GM23338 (cell line): Measurements from ENCODE around the gene TMPRSS13. TPM values are rescaled to one million over a fixed set of nuclear protein-coding genes. Genes with fewer than 3 reads are reported as not detected.

Experiments used
- ATAC-seq: fragments of 200-7000 bp; cut with Tn5 transposase; 3 replicates; pipeline ENCODE4 v1.9.1; 2020
- DNase-seq: peaks from one replicate; pipeline ENCODE4 v3.0.0-alpha.2; 2015; ENCODE audit warnings: low spot score
- H2AFZ ChIP-seq: fragments of 200-600 bp; sonication (generic); 2 replicates; pipeline ENCODE4 v1.8.0; 2016; ENCODE audit warnings: antibody characterized with exemption, mild to moderate bottlenecking, moderate library complexity
- H3F3A ChIP-seq: fragments of 200-600 bp; sonication (generic); replicated peaks from 2 replicates; pipeline ENCODE4 v1.8.0; 2017; ENCODE audit warnings: antibody characterized with exemption, mixed run types, low read depth
- H3K27ac ChIP-seq: fragments of 200-600 bp; sonication (generic); 2 replicates; pipeline ENCODE4 v1.6.1; 2016; ENCODE audit warnings: low read depth
- H3K27me3 ChIP-seq: fragments of 200-600 bp; sonication (generic); 2 replicates; pipeline ENCODE4 v1.8.0; 2016; ENCODE audit warnings: mild to moderate bottlenecking, mixed run types, moderate library complexity; ENCODE audit not compliant: insufficient read depth
- H3K36me3 ChIP-seq: fragments of 200-600 bp; sonication (generic); 2 replicates; pipeline ENCODE4 v1.8.0; 2016; ENCODE audit warnings: mild to moderate bottlenecking; ENCODE audit not compliant: insufficient read depth
- H3K4me1 ChIP-seq: fragments of 200-600 bp; sonication (generic); 2 replicates; pipeline ENCODE4 v1.8.0; 2016; ENCODE audit warnings: mild to moderate bottlenecking, moderate library complexity; ENCODE audit not compliant: insufficient read depth
- H3K4me2 ChIP-seq: fragments of 200-600 bp; sonication (generic); 2 replicates; pipeline ENCODE4 v1.7.1; 2017; ENCODE audit warnings: mixed run types
- H3K4me3 ChIP-seq: fragments of 200-600 bp; sonication (generic); 2 replicates; pipeline ENCODE4 v1.6.1; 2016; ENCODE audit warnings: mixed run types
- H3K79me2 ChIP-seq: fragments of 200-600 bp; sonication (generic); replicated peaks from 2 replicates; pipeline ENCODE4 v1.8.0; 2017; ENCODE audit warnings: mild to moderate bottlenecking; ENCODE audit not compliant: insufficient read depth
- H3K9me2 ChIP-seq: fragments of 200-600 bp; sonication (generic); 2 replicates; pipeline ENCODE4 v1.8.0; 2017; ENCODE audit not compliant: insufficient read depth
- H4K20me1 ChIP-seq: fragments of 200-600 bp; sonication (generic); replicated peaks from 2 replicates; pipeline ENCODE4 v1.8.0; 2017; ENCODE audit warnings: mild to moderate bottlenecking; ENCODE audit not compliant: insufficient read depth
- H3K27ac Mint-ChIP-seq: 2 replicates; pipeline ENCODE4 v1.8.0; 2020; ENCODE audit warnings: inconsistent platforms, mild to moderate bottlenecking, moderate library complexity, mixed read lengths
- H3K27me3 Mint-ChIP-seq: 3 replicates; pipeline ENCODE4 v1.8.0; 2022; ENCODE audit warnings: low read depth, mild to moderate bottlenecking, moderate library complexity, mixed read lengths, inconsistent platforms; ENCODE audit not compliant: insufficient read depth, poor library complexity
- H3K36me3 Mint-ChIP-seq: 3 replicates; pipeline ENCODE4 v1.8.0; 2021; ENCODE audit warnings: low read depth, mild to moderate bottlenecking, inconsistent platforms, moderate library complexity, mixed read lengths
- H3K4me1 Mint-ChIP-seq: 3 replicates; pipeline ENCODE4 v1.8.0; 2020; ENCODE audit warnings: mild to moderate bottlenecking, inconsistent platforms, mixed read lengths
- H3K4me3 Mint-ChIP-seq: 3 replicates; pipeline ENCODE4 v1.8.0; 2021; ENCODE audit warnings: moderate library complexity, mild to moderate bottlenecking, inconsistent platforms, mixed read lengths
- H3K9me3 Mint-ChIP-seq: 3 replicates; pipeline ENCODE4 v1.8.0; 2020; ENCODE audit warnings: moderate library complexity, mild to moderate bottlenecking, inconsistent platforms, mixed read lengths
- CREB1 ChIP-seq: fragments of 250-450 bp; sonication (Bioruptor Pico); IDR thresholded peaks from 2 replicates; pipeline ENCODE4 v1.5.0; 2020; ENCODE audit warnings: low read depth, mild to moderate bottlenecking, moderate library complexity
- CTCF ChIP-seq, 2 experiments: fragments of 200-600 bp in 1 of 2; sonication (generic) in 1 of 2; conservative IDR thresholded peaks; 2 replicates each; pipeline versions ENCODE4 v1.5.1 to v1.6.1; 2016 to 2017; ENCODE audit warnings: antibody characterized with exemption in 2 of 2, low read depth in 2 of 2, mild to moderate bottlenecking in 2 of 2, moderate library complexity in 1 of 2
- ETS1 ChIP-seq: IDR thresholded peaks from 2 replicates; pipeline ENCODE4 v1.6.1; 2016; ENCODE audit warnings: antibody characterized with exemption
- EZH2 ChIP-seq: fragments of 200-600 bp; sonication (generic); IDR thresholded peaks from one replicate; pipeline ENCODE4 v1.8.0; 2017; ENCODE audit warnings: antibody characterized with exemption, mild to moderate bottlenecking, low read depth; ENCODE audit not compliant: unreplicated experiment
- EZH2phosphoT487 ChIP-seq: fragments of 200-600 bp; sonication (generic); IDR thresholded peaks from one replicate; pipeline ENCODE4 v1.8.1; 2018; ENCODE audit warnings: antibody characterized with exemption; ENCODE audit not compliant: unreplicated experiment
- JUNB ChIP-seq: IDR thresholded peaks from one replicate; pipeline ENCODE4 v1.6.1; 2016; ENCODE audit warnings: antibody characterized with exemption; ENCODE audit not compliant: unreplicated experiment
- NANOG ChIP-seq: IDR thresholded peaks from 2 replicates; pipeline ENCODE4 v1.6.1; 2016; ENCODE audit warnings: antibody characterized with exemption, borderline replicate concordance
- POLR2AphosphoS5 ChIP-seq: IDR thresholded peaks from 2 replicates; pipeline ENCODE4 v1.6.1; 2016; ENCODE audit warnings: antibody characterized with exemption, low read depth
- STAT1 ChIP-seq: IDR thresholded peaks from one replicate; pipeline ENCODE4 v1.6.1; 2016; ENCODE audit warnings: antibody characterized with exemption; ENCODE audit not compliant: unreplicated experiment
- ZNF114 ChIP-seq: fragments of 250-450 bp; sonication (Bioruptor Pico); IDR thresholded peaks from 2 replicates; pipeline ENCODE4 v1.5.0; 2020; ENCODE audit warnings: mild to moderate bottlenecking, moderate library complexity
- ZNF331 ChIP-seq: fragments of 250-450 bp; sonication (Bioruptor Pico); IDR thresholded peaks from 2 replicates; pipeline ENCODE4 v1.5.0; 2020; ENCODE audit warnings: low read depth, mild to moderate bottlenecking, moderate library complexity
- ZNF462 ChIP-seq: fragments of 250-450 bp; sonication (Bioruptor Pico); IDR thresholded peaks from 2 replicates; pipeline ENCODE4 v1.5.0; 2020; ENCODE audit warnings: mild to moderate bottlenecking, moderate library complexity
- polyA plus RNA-seq: library from polyadenylated mRNA; unstranded; fragments of >200 nt; fragmentation: Nextera tagmentation; extraction: Ambion mirVana; gene quantifications from 2 replicates; pipeline ENCODE4 v1.2.1, GENCODE V29; 2016
- total RNA-seq: library from RNA; depleted of rRNA; stranded (reverse); fragments of >200 nt; shearing (Covaris generic); gene quantifications from 2 replicates; pipeline ENCODE4 v1.2.3, GENCODE V29; 2014

Gene TMPRSS13
- total and polyA plus RNA-seq, 2 experiments from 2014 or later = 0.31 TPM; not detected in 1

GRCh38 chr11:117977029-117977428, 47.8 kb upstream of the TMPRSS13 start (continued):
- TF ChIP-seq CTCF (conservative IDR thresholded peaks at IDR 0.05; ENCODE audit: low read depth in 2 of 2) = no peak
- no peak for TF ChIP-seq ZNF331 (CRISPR knock-in tag)
- TF ChIP-seq CREB1 (CRISPR knock-in tag) = no peak
- no peak for TF ChIP-seq JUNB

GRCh38 chr11:117976445-117976844, 47.2 kb upstream of the TMPRSS13 start:
- H3K4me1 ChIP-seq = no peaks in the 10 kb centered on the region
- peaks cover 17% of the 10 kb centered on the region for H3K27me3 Mint-ChIP-seq
- no peaks in the 10 kb centered on the region for H4K20me1 ChIP-seq
- H3K27ac Mint-ChIP-seq = no peak overlapping the region
- H3K4me3 Mint-ChIP-seq = no peak overlapping the region
- no peaks in the 10 kb centered on the region for H3K79me2 ChIP-seq
- H3K27me3 ChIP-seq = no peaks in the 10 kb centered on the region
- peaks cover 3% of the 10 kb centered on the region; the same call in 2 of the 3 replicates for H3K4me1 Mint-ChIP-seq
- no peaks in the 10 kb centered on the region for H3F3A ChIP-seq
- no peaks in the 10 kb centered on the region for H3K9me2 ChIP-seq
- H3K9me3 Mint-ChIP-seq = no peaks in the 10 kb centered on the region
- DNase-seq (no peak), ATAC-seq (no peak)
- no peaks in the 10 kb centered on the region for H3K36me3 ChIP-seq
- no peak overlapping the region for H3K4me2 ChIP-seq
- H2AFZ ChIP-seq = no peak overlapping the region
- H3K36me3 Mint-ChIP-seq = no peaks in the 10 kb centered on the region
- H3K4me3 ChIP-seq = no peak overlapping the region
- no peak overlapping the region for H3K27ac ChIP-seq
- TF ChIP-seq EZH2 (no peak), POLR2AphosphoS5 (no peak), JUNB (no peak), CREB1 (CRISPR knock-in tag) (no peak), ETS1 (no peak), CTCF (conservative IDR thresholded peaks at IDR 0.05; ENCODE audit: low read depth in 2 of 2) (no peak), NANOG (no peak), STAT1 (no peak), EZH2phosphoT487 (no peak), ZNF331 (CRISPR knock-in tag) (no peak), ZNF114 (no peak), ZNF462 (no peak)
